Effector memory CD4-positive, alpha-beta T cell (primary cell): ENCODE measurements around the gene TRRAP.

Experiments used
- DNase-seq, 3 donors: peaks; one replicate each; pipeline ENCODE4 v3.0.0-alpha.2; 2020
- H3K27ac ChIP-seq: 2 replicates; pipeline ENCODE4 v1.7.0; 2013; ENCODE audit warnings: mild to moderate bottlenecking, low read length, moderate library complexity; ENCODE audit not compliant: insufficient read depth, poor library complexity, severe bottlenecking
- H3K27me3 ChIP-seq: replicated peaks from 2 replicates; pipeline ENCODE4 v1.7.0; 2013; ENCODE audit warnings: mild to moderate bottlenecking, low read length; ENCODE audit not compliant: insufficient read depth, control insufficient read depth, poor library complexity, severe bottlenecking
- H3K36me3 ChIP-seq: 2 replicates; pipeline ENCODE4 v1.7.0; 2013; ENCODE audit warnings: mild to moderate bottlenecking, low read length, moderate library complexity; ENCODE audit not compliant: control insufficient read depth, insufficient read depth
- H3K4me1 ChIP-seq: 2 replicates; pipeline ENCODE4 v1.7.0; 2013; ENCODE audit warnings: low read length, mild to moderate bottlenecking; ENCODE audit not compliant: control insufficient read depth, insufficient read depth, poor library complexity, severe bottlenecking
- H3K4me3 ChIP-seq: 2 replicates; pipeline ENCODE4 v1.7.0; 2013; ENCODE audit warnings: low read length, low read depth, mild to moderate bottlenecking; ENCODE audit not compliant: insufficient read depth, poor library complexity, severe bottlenecking
- H3K9me3 ChIP-seq: 2 replicates; pipeline ENCODE4 v1.7.0; 2013; ENCODE audit warnings: mild to moderate bottlenecking, low read length, moderate library complexity; ENCODE audit not compliant: control insufficient read depth

TRRAP gene

DNA sequence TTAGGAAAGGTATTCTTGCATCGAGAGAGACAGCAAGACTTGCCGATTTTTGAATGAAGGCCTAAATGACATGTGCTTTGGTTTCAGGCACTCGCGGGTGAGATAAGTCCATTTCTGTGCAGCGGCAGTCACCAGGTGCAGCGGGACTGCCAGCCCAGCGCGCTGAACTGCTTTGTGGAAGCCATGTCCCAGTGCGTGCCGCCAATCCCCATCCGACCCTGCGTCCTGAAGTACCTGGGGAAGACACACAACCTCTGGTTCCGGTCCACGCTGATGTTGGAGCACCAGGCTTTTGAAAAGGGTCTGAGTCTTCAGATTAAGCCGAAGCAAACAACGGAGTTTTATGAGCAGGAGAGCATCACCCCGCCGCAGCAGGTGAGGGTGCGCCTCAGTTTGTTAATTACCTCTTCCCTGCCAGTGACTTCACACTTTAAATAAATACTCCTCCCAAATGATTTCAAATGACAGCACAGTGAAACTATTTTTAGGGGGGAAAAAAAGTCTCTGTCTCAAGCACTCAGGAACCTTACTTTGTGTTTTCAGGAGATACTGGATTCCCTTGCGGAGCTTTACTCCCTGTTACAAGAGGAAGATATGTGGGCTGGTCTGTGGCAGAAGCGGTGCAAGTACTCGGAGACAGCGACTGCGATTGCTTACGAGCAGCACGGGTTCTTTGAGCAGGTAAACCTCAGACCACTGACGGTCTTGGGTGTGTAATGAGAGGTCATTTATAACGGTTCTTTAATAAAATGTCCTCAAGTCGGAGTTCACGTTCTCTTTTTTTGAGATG is 98.3 kb downstream of the TRRAP start:
- no peaks in the 10 kb centered on the region for H3K4me1 ChIP-seq
- H3K36me3 ChIP-seq = peaks cover 89% of the 10 kb centered on the region
- H3K9me3 ChIP-seq = no peaks in the 10 kb centered on the region
- DNase-seq = no peak
- H3K4me3 ChIP-seq = no peak overlapping the region
- no peak overlapping the region for H3K27ac ChIP-seq
- no peaks in the 10 kb centered on the region for H3K27me3 ChIP-seq

- DNase-seq = no peak
- Histone ChIP-seq H3K27ac (no peak overlapping the region), H3K4me3 (no peak overlapping the region), H3K9me3 (no peaks in the 10 kb centered on the region), H3K27me3 (no peaks in the 10 kb centered on the region), H3K36me3 (peaks cover 91% of the 10 kb centered on the region), H3K4me1 (no peaks in the 10 kb centered on the region)
These were observed 100.3 kb downstream of the TRRAP start for GRCh38 chr7:98978672-98979071.

GRCh38 chr7:98981701-98982100 is 103.4 kb downstream of the TRRAP start:
- no peak overlapping the region for H3K27ac ChIP-seq
- H3K4me3 ChIP-seq = no peak overlapping the region
- H3K9me3 ChIP-seq = no peaks in the 10 kb centered on the region
- no peak for DNase-seq
- H3K27me3 ChIP-seq = no peaks in the 10 kb centered on the region
- H3K4me1 ChIP-seq = no peaks in the 10 kb centered on the region
- H3K36me3 ChIP-seq = peaks cover 98% of the 10 kb centered on the region

GRCh38 chr7:98982686-98983085 is 104.4 kb downstream of the TRRAP start:
- DNase-seq = no peak
- H3K4me1 ChIP-seq = no peaks in the 10 kb centered on the region
- H3K27ac ChIP-seq = no peak overlapping the region
- H3K4me3 ChIP-seq = no peak overlapping the region
- no peaks in the 10 kb centered on the region for H3K27me3 ChIP-seq
- H3K9me3 ChIP-seq = no peaks in the 10 kb centered on the region
- peaks cover 99% of the 10 kb centered on the region for H3K36me3 ChIP-seq

DNA sequence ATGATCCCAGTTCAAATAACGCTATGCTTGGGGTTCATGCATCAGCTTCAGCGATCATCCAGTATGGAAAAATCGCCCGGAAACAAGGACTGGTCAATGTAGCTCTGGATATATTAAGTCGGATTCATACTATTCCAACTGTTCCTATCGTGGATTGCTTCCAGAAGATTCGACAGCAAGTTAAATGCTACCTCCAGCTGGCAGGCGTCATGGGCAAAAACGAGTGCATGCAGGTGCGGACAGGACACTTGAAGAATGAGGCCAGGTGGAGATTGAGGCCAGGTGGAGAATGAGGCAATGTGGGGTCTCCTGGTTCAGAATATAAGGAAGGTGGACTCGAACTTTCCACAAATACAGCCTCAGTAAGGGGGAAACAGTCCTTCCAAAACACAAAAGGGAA is 105.8 kb downstream of the TRRAP start:
- no peak overlapping the region for H3K27ac ChIP-seq
- H3K4me3 ChIP-seq = no peak overlapping the region
- no peak for DNase-seq
- no peaks in the 10 kb centered on the region for H3K4me1 ChIP-seq
- H3K36me3 ChIP-seq = peaks cover 99% of the 10 kb centered on the region
- H3K9me3 ChIP-seq = no peaks in the 10 kb centered on the region
- no peaks in the 10 kb centered on the region for H3K27me3 ChIP-seq

- Histone ChIP-seq H3K27ac (no peak overlapping the region), H3K36me3 (peaks cover 99% of the 10 kb centered on the region), H3K27me3 (no peaks in the 10 kb centered on the region), H3K9me3 (no peaks in the 10 kb centered on the region), H3K4me3 (no peak overlapping the region), H3K4me1 (no peaks in the 10 kb centered on the region)
- no peak for DNase-seq
These were observed 107.1 kb downstream of the TRRAP start for GRCh38 chr7:98985406-98985805.

DNA sequence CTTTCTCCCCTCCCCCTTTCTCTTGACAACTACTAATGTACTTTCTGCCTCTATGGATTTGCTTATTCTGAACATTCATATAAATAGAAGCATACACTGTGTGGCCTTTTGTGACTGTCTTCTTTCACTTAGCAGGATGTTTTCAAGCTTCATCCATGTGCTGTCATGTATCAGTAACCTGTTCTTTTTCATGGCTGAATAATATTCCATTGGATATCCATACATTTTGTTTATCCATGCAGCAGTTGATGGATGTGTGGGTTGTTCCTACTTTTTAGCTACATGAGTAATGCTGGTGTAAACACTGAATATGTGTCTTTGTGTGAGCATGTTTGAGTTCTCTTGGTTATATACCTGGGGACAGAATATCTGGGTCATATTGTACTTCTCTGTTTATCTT is 107.6 kb downstream of the TRRAP start:
- H3K27me3 ChIP-seq = no peaks in the 10 kb centered on the region
- H3K27ac ChIP-seq = no peak overlapping the region
- peaks cover 98% of the 10 kb centered on the region for H3K36me3 ChIP-seq
- H3K4me3 ChIP-seq = no peak overlapping the region
- no peak for DNase-seq
- H3K9me3 ChIP-seq = no peaks in the 10 kb centered on the region
- no peaks in the 10 kb centered on the region for H3K4me1 ChIP-seq

GRCh38 chr7:98988641-98989040 is 110.3 kb downstream of the TRRAP start:
- no peaks in the 10 kb centered on the region for H3K4me1 ChIP-seq
- DNase-seq = no peak
- no peak overlapping the region for H3K27ac ChIP-seq
- no peak overlapping the region for H3K4me3 ChIP-seq
- H3K9me3 ChIP-seq = no peaks in the 10 kb centered on the region
- no peaks in the 10 kb centered on the region for H3K27me3 ChIP-seq
- peaks cover 98% of the 10 kb centered on the region for H3K36me3 ChIP-seq

- no peak for DNase-seq
- H3K36me3 ChIP-seq = peaks cover 98% of the 10 kb centered on the region
- no peak overlapping the region for H3K4me3 ChIP-seq
- no peaks in the 10 kb centered on the region for H3K27me3 ChIP-seq
- no peaks in the 10 kb centered on the region for H3K4me1 ChIP-seq
- no peak overlapping the region for H3K27ac ChIP-seq
- no peaks in the 10 kb centered on the region for H3K9me3 ChIP-seq
These were observed 112.0 kb downstream of the TRRAP start for GRCh38 chr7:98990356-98990755.

DNA sequence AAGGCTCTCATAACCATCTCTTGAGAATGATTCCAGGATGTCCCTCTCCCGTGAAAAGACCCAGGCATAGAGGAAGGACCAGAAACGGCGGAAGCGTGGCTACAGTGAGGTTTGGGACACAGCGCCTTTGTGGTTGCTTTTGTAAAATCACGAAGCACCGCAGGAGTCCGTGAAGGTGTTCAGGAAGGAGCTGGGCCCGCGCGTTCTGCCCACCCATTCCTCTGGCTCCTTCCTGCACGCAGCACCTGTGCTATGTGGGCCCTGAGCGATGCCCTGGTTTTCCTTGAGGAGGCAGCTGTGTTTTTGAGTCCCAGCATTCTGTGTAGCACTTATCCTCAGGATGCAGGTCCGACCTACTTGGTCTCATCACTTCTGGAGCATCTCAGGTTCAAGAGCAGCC is 112.8 kb downstream of the TRRAP start:
- Histone ChIP-seq H3K27ac (no peak overlapping the region), H3K36me3 (peaks cover 98% of the 10 kb centered on the region), H3K27me3 (no peaks in the 10 kb centered on the region), H3K4me1 (no peaks in the 10 kb centered on the region), H3K4me3 (no peak overlapping the region), H3K9me3 (no peaks in the 10 kb centered on the region)
- no peak for DNase-seq
